GM21515 (cell line): Measurements from ENCODE around the gene SMOC2.
"Not testable (repeated sequence)": the region's sequence is repeated elsewhere in the genome, so short reads cannot be mapped to it uniquely, and the experiment has no call there.

Source experiments
- ATAC-seq: cut with Tn5 transposase; IDR thresholded peaks from one replicate; pipeline ENCODE4 v1.9.1; 2021; ENCODE audit not compliant: unreplicated experiment

SMOC2 gene

GRCh38 chr6:168674595-168674994 lies 233.6 kb downstream of the SMOC2 start:
- ATAC-seq, result no peak

GRCh38 chr6:168675375-168675774 lies 234.4 kb downstream of the SMOC2 start:
- no peak for ATAC-seq

GRCh38 chr6:168675933-168676551 lies 235.1 kb downstream of the SMOC2 start:
- ATAC-seq, result no peak

- no peak for ATAC-seq
These were observed 235.8 kb downstream of the SMOC2 start for GRCh38 chr6:168676552-168677322.

GRCh38 chr6:168677323-168677781 lies 236.4 kb downstream of the SMOC2 start:
- not testable (repeated sequence) for ATAC-seq

GRCh38 chr6:168678077-168678476 lies 237.1 kb downstream of the SMOC2 start:
- ATAC-seq, result no peak

- no peak for ATAC-seq
These were observed 237.6 kb downstream of the SMOC2 start for GRCh38 chr6:168678588-168678987.

GRCh38 chr6:168681748-168682147 lies 240.8 kb downstream of the SMOC2 start:
- ATAC-seq, result no peak

GRCh38 chr6:168683621-168684020 lies 242.6 kb downstream of the SMOC2 start:
- ATAC-seq, result no peak

- no peak for ATAC-seq
These were observed 243.5 kb downstream of the SMOC2 start for GRCh38 chr6:168684471-168684870.

- no peak for ATAC-seq
These were observed 243.9 kb downstream of the SMOC2 start for GRCh38 chr6:168684906-168685305.

GRCh38 chr6:168686029-168686738 lies 245.2 kb downstream of the SMOC2 start:
- ATAC-seq, result no peak

GRCh38 chr6:168686831-168687730 lies 246.1 kb downstream of the SMOC2 start:
- no peak for ATAC-seq

GRCh38 chr6:168690271-168690670 lies 249.3 kb downstream of the SMOC2 start:
- no peak for ATAC-seq

- ATAC-seq, result no peak
These were observed 250.8 kb downstream of the SMOC2 start for GRCh38 chr6:168691774-168692173.

- ATAC-seq, result no peak
These were observed 251.4 kb downstream of the SMOC2 start for GRCh38 chr6:168692193-168692914.

GRCh38 chr6:168692915-168693257 lies 251.9 kb downstream of the SMOC2 start:
- not testable (repeated sequence) for ATAC-seq

GRCh38 chr6:168694797-168695196 lies 253.8 kb downstream of the SMOC2 start:
- not testable (repeated sequence) for ATAC-seq

GRCh38 chr6:168695701-168696100 lies 254.7 kb downstream of the SMOC2 start:
- ATAC-seq, result no peak

- no peak for ATAC-seq
These were observed 257.9 kb downstream of the SMOC2 start for GRCh38 chr6:168698923-168699322.
